ENCODE data around the gene SMPD4.
"Not testable (repeated sequence)": the region's sequence is repeated elsewhere in the genome, so short reads cannot be mapped to it uniquely, and the experiment has no call there.

The SMPD4 gene

DNA sequence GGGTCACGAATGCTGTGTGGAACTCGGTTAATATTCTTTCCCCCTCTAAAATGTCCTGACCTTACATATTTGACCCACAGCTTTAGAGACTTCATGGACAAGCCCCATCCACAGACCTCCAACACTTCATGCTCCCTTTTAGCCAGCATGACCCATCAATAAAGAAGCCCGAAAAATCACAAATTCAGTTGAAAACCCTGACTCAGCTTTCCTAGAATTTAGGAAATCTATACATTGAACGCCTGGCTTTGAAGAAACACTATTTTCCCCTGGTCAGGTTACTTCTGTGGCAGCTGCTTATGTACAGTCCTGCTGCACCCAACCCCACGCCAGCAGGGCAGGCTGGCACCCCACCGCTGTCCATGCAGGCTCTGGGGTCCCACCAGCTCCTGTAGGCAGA lies 9.9 kb upstream of the SMPD4 start:
- not testable (repeated sequence) for H4K20me1 ChIP-seq (ENCODE audit: insufficient read depth, low read length); H3K79me2 ChIP-seq (ENCODE audit: low read length); H3K9ac ChIP-seq (ENCODE audit: low read length); H3K4me1 ChIP-seq (ENCODE audit: low read length); H3K9me3 ChIP-seq (ENCODE audit: insufficient read depth, low read length); H2AFZ ChIP-seq (ENCODE audit: low read depth, low read length); H3K4me3 ChIP-seq (ENCODE audit: low read length); H3K36me3 ChIP-seq (replicated peaks; ENCODE audit: low read depth, low read length); H3K27ac ChIP-seq (ENCODE audit: low read length); H3K4me2 ChIP-seq (ENCODE audit: low read length); H3K27me3 ChIP-seq (ENCODE audit: low read depth, low read length)

DNA sequence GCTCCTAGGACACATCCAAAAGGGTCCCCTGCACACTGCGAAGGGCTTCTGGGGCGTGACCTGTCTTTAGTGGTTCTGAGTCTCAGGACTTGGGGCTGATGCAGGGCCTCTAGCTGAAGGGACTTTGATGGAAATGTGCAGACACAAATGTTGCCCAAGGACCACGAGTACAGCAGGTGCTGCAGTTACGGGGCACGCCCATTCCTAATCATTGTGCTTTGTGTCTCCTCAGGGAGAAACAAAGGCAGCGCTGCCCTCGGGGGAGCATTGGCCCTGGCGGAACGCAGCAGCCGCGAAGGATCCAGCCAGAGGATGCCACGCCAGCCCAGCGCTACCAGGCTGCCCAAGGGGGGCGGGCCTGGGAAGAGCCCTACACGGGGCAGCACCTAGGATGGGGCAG lies 8.8 kb upstream of the SMPD4 start:
- Histone ChIP-seq H3K36me3 (replicated peaks; ENCODE audit: low read depth, low read length) (no peaks in the 10 kb centered on the region), H3K9ac (ENCODE audit: low read length) (no peak overlapping the region), H3K27ac (ENCODE audit: low read length) (no peak overlapping the region), H3K27me3 (ENCODE audit: low read depth, low read length) (no peaks in the 10 kb centered on the region), H3K79me2 (ENCODE audit: low read length) (peaks cover 6% of the 10 kb centered on the region; the same call in 1 of the 2 replicates), H2AFZ (ENCODE audit: low read depth, low read length) (no peak overlapping the region), H3K4me1 (ENCODE audit: low read length) (no peaks in the 10 kb centered on the region), H3K4me3 (ENCODE audit: low read length) (no peak overlapping the region), H3K9me3 (ENCODE audit: insufficient read depth, low read length) (no peaks in the 10 kb centered on the region), H3K4me2 (ENCODE audit: low read length) (no peak overlapping the region), H4K20me1 (ENCODE audit: insufficient read depth, low read length) (no peaks in the 10 kb centered on the region)
- TF ChIP-seq EZH2phosphoT487 (IDR thresholded peaks at IDR 0.05; ENCODE audit: low read depth) = no peak
- TF ChIP-seq, protein P1, sequence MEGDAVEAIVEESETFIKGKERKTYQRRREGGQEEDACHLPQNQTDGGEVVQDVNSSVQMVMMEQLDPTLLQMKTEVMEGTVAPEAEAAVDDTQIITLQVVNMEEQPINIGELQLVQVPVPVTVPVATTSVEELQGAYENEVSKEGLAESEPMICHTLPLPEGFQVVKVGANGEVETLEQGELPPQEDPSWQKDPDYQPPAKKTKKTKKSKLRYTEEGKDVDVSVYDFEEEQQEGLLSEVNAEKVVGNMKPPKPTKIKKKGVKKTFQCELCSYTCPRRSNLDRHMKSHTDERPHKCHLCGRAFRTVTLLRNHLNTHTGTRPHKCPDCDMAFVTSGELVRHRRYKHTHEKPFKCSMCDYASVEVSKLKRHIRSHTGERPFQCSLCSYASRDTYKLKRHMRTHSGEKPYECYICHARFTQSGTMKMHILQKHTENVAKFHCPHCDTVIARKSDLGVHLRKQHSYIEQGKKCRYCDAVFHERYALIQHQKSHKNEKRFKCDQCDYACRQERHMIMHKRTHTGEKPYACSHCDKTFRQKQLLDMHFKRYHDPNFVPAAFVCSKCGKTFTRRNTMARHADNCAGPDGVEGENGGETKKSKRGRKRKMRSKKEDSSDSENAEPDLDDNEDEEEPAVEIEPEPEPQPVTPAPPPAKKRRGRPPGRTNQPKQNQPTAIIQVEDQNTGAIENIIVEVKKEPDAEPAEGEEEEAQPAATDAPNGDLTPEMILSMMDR (IDR thresholded peaks at IDR 0.05; ENCODE audit: low read depth, low read length) = no peak

DNA sequence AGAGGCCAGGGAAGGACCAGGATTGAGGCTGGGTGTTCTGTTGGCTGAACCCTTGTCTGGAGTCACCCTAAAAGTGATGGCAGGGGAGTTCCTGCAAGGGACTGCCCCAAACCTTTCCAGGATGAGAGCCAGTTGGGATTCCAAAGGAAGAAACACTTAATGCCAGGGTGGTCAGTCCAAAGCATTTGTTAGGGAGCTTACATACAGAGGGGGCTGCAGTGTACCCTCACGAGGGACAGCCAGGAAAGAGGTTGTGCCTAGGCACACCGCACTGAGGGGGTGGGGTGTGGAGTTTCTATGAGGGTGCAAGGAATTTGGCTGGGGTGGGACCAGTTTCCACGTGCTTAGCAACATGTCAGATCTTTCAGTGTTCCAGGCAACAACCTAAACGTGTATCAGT lies 7.6 kb upstream of the SMPD4 start:
- not testable (repeated sequence) for H3K4me1 ChIP-seq (ENCODE audit: low read length); H3K4me2 ChIP-seq (ENCODE audit: low read length); H3K27me3 ChIP-seq (ENCODE audit: low read depth, low read length); H3K9ac ChIP-seq (ENCODE audit: low read length); H3K9me3 ChIP-seq (ENCODE audit: insufficient read depth, low read length); H4K20me1 ChIP-seq (ENCODE audit: insufficient read depth, low read length); H3K36me3 ChIP-seq (replicated peaks; ENCODE audit: low read depth, low read length); H3K4me3 ChIP-seq (ENCODE audit: low read length); H2AFZ ChIP-seq (ENCODE audit: low read depth, low read length); H3K27ac ChIP-seq (ENCODE audit: low read length)
- peaks cover 15% of the 10 kb centered on the region for H3K79me2 ChIP-seq (ENCODE audit: low read length)

DNA sequence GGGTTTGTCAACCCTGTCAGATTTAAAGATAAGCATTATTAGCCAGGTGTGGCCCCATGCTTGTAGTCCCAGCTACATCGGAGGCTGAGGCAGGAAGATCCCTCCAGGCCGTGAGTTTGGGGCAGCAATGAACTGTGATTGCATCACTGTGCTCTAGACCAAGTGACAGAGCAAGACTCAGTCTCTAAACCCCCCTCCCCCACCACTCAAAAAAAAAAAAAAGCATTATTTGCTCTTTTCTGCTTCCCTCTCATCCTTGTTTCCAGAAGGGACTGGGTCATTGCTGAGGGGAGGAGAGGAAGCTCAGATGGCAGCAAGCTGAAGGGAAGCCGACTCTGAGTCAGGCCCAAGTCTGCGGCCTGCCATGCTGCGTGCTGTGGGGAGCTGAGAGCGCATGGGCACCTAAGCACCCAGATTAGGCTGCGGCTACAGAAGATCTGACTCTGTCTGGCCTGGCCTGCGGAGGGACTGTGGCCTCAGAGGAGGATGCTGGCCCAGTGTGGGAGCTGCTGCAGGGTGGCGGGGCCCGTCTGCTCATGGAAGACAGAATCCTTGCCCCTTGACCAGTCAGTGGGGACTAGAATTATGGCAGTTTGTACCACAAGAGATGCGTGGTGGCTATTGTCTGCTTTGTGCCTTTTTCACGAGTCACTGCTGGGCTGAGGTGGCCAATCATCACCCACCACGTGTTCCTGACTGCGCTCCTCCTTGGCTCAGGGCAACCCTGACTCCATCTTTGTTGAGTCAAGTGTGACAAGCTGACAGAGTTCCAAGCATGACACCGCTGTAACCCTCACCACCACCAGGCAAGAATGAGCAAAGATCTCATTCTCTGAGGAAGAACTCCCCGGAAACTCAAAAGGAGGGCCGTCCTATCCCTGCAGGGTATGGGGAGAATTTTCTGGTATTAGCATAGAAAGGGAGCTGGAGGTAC lies 6.7 kb upstream of the SMPD4 start:
- H2AFZ ChIP-seq (ENCODE audit: low read depth, low read length); H3K4me3 ChIP-seq (ENCODE audit: low read length); H3K4me1 ChIP-seq (ENCODE audit: low read length); H3K9me3 ChIP-seq (ENCODE audit: insufficient read depth, low read length); H3K27ac ChIP-seq (ENCODE audit: low read length); H3K36me3 ChIP-seq (replicated peaks; ENCODE audit: low read depth, low read length); H3K27me3 ChIP-seq (ENCODE audit: low read depth, low read length); H3K4me2 ChIP-seq (ENCODE audit: low read length); H4K20me1 ChIP-seq (ENCODE audit: insufficient read depth, low read length); H3K9ac ChIP-seq (ENCODE audit: low read length): not testable (repeated sequence)
- peaks cover 23% of the 10 kb centered on the region for H3K79me2 ChIP-seq (ENCODE audit: low read length)

DNA sequence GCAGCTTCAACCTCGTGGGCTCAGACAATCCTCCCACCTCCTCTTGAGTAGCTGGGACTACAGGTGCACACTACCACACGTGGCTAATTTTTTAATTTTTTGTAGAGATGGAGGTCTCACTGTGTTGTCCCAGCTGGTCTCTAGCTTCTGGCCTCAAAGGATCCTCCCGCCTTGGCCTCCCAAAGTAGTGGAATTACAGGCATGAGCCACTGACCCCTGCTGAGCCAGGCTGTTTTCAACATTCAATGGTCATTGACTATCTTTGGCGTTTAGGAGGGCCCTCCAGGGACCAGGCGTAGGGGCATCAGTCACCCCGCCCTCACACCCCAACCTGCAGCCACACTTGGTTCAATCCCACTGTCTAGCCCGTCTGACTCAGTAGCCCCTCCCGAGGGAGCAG lies 5.9 kb upstream of the SMPD4 start:
- TF ChIP-seq, protein P1 (IDR thresholded peaks at IDR 0.05; ENCODE audit: low read depth, low read length) = no peak
- TF ChIP-seq EZH2phosphoT487 (IDR thresholded peaks at IDR 0.05; ENCODE audit: low read depth) = no peak
- H3K27me3 ChIP-seq (ENCODE audit: low read depth, low read length) = no peaks in the 10 kb centered on the region
- no peaks in the 10 kb centered on the region for H4K20me1 ChIP-seq (ENCODE audit: insufficient read depth, low read length)
- H3K79me2 ChIP-seq (ENCODE audit: low read length) = peaks cover 31% of the 10 kb centered on the region
- H3K27ac ChIP-seq (ENCODE audit: low read length) = no peak overlapping the region
- H2AFZ ChIP-seq (ENCODE audit: low read depth, low read length) = no peak overlapping the region
- H3K4me1 ChIP-seq (ENCODE audit: low read length) = peaks cover 4% of the 10 kb centered on the region; the same call in 1 of the 2 replicates
- no peaks in the 10 kb centered on the region for H3K36me3 ChIP-seq (replicated peaks; ENCODE audit: low read depth, low read length)
- no peaks in the 10 kb centered on the region for H3K9me3 ChIP-seq (ENCODE audit: insufficient read depth, low read length)
- no peak overlapping the region for H3K4me3 ChIP-seq (ENCODE audit: low read length)
- H3K4me2 ChIP-seq (ENCODE audit: low read length) = no peak overlapping the region
- H3K9ac ChIP-seq (ENCODE audit: low read length) = no peak overlapping the region
